ENCODE measurements around the gene CAPN5.

The CAPN5 gene

DNA sequence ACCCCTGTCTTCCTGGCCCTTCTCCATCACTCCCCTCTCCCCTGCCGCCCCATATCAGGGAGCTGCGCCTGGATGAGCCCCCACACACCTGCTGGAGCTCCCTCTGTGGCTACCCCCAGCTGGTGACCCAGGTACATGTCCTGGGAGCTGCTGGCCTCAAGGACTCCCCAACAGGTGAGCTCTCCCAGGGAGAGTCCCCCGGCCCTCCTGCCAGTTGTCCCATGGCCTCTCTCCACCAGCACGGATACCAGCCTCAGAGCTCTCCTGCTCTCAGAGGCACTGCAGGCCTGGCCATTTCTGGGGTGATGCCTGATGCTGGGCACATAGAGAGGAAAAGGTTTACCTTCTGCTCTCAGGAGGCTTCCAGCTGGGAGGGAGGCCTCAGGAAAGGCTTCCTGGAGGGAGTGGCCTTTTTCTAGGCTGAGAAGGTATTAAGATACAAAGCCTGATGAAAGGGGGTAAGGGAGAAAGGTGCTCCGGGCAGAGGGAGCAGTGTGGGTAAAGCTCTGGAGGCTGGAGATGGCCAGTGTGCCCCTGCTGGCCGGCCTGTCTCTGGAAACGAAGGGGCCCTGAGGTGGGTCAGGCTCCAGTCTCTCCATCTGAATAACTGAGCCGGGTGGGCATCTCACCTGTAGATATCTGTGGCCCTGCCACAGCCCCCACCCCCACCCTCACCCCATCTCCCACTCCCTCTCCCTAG lies 55.3 kb downstream of the CAPN5 start:
- DNase-seq: no peak

DNA sequence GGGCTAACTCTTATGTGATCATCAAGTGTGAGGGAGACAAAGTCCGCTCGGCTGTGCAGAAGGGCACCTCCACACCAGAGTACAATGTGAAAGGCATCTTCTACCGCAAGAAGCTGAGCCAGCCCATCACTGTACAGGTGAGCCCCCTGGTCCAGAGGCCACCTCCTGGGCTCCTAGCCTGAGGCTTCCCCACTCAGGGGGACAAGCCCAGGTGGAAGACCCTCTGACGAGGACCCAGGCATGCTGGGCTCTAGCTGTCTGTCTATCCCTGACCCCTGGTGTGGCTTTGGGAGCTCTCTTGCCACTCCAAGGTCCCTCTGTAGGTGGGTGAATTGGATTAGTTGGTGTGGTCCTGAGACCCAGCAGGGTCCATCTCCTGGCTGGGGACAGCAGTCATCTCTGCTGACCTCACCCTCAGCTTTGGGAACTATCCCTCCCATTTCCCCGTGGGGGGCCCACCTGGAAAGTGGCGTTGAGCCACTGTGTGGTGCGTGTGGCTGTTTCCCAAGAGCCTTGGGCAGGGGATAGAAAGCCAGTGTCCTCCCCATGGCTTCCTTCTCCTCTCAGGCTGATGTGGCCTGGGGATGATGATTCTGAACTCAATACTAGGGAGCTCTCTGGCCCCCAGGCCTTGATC lies 55.9 kb downstream of the CAPN5 start:
- DNase-seq: no peak

DNA sequence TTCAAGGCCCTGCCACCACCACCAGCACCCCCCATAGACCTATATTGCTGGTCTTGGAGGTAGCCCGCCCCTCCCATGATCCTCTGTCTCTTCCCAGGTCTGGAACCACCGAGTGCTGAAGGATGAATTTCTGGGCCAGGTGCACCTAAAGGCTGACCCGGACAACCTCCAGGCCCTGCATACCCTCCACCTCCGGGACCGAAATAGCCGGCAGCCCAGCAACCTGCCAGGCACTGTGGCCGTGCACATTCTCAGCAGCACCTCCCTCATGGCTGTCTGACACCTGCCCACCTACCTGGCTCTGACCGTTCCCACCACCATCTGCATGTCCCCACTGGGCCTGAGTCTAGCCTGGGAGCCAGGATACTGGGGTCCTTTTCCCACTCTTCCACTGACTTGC lies 56.8 kb downstream of the CAPN5 start:
- no peak for DNase-seq

DNA sequence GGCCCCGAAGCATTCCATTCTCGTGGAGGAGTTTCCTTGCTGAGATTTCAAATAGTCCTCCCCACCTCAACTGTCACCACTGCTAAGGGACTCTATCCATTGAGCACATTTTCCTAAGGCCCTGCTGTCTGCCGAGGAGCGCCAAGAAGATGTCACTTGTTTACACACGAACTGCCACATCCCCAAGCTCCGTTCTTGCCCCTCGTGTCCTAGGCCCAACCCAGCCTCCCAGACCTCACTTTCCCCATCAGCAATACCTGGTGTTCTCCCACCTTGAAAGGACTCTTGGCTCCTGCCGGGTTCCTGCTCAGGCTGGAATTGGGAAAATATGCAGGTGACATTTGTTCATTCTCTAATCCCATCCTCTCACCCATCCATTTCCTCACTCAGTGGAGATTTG lies 57.3 kb downstream of the CAPN5 start:
- DNase-seq: no peak

DNA sequence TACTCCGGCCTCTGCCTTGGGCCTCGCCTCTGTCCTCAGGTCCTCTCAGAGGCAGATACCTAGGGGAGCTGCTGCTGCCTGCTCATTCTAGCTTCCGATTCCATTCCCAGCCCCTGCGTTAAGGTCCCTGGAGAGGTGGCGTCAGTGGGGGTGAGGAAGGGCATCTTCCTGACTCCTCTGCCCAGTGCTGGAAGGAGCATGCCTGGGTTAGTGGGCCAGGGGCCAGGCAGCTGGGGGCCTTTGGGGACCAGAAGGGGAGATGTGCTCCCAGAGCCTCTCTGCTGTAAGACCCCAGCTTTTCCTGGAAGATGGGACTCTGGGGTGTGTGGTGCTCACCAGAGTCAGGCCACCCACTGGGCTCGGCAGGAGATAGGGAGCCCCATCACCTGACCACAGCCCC lies 57.7 kb downstream of the CAPN5 start:
- DNase-seq: no peak

GRCh38 chr11:77125191-77125590 lies 58.4 kb downstream of the CAPN5 start:
- no peak for DNase-seq

GRCh38 chr11:77125695-77126094 lies 58.9 kb downstream of the CAPN5 start:
- no peak for DNase-seq

GRCh38 chr11:77126156-77126775 lies 59.5 kb downstream of the CAPN5 start:
- no peak for DNase-seq

DNA sequence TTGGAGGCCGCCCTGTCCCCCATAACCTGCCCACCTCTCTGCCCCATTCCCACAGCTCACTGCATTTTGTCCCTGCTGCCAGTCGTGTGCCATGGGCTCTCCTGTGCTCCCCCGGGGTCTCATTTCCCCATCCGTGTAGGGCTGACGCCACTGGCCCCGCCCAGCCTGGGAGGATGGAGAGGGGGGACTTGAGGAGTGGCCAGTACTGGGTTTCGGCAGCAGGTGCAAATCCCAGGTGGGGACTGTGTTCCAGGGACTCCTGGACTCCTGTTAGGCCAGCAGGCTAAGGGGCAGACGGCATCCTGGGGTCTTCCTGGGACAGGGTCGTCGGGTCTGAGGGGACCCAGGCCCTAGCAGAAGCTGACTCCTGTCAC lies 60.1 kb downstream of the CAPN5 start:
- DNase-seq: no peak

- DNase-seq: peak in 1 of 2 experiments; percentile 43
Observed at GRCh38 chr11:77127235-77127911, 60.6 kb downstream of the CAPN5 start.

- no peak for DNase-seq
Observed at GRCh38 chr11:77127920-77128691, 61.3 kb downstream of the CAPN5 start, which contains the start of gene MYO7A. Gene MYO7A (plus strand): TSS chr11:77128246. CDS start chr11:77130635, 2,389 bp downstream.

GRCh38 chr11:77129069-77129841 lies 62.5 kb downstream of the CAPN5 start:
- no peak for DNase-seq

- no peak for DNase-seq
Observed at GRCh38 chr11:77129842-77130756, 63.3 kb downstream of the CAPN5 start.

DNA sequence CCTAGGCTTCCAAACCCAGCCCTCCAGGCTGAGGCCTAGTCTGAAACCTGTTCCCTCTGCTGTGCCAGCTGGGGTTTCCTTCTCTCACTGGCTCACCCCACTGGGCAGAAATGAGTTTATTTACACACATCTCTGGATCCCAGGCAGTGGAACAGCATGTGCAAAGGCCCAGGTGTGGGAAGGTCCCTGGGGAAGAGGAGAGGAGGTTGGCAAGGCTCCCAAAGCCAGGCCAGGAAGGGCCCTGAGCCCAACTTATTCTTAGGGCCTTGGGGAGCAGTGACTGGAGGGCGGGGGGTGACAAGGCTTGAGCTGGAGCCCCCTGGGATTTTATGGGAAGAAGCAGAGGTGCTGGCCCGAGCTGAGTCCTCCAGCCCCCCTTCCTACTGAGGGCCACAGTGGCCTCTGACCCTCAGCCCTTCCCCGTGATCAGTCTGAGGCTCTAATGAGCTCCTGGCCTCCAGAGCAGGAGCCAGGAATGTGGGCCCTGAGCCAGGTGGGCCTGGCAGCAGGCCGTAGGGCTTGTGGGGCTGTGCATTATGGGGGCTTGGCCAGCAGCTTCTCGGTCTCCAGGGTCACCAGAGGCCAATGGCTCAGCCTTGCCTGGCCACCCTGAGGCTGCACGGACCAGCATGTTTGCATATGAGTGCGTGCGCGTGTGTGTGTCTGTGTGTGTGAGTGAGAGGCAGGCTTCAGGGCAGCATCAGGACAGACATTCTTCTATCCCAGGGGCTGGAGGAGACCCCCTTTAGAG lies 64.2 kb downstream of the CAPN5 start:
- no peak for DNase-seq

DNA sequence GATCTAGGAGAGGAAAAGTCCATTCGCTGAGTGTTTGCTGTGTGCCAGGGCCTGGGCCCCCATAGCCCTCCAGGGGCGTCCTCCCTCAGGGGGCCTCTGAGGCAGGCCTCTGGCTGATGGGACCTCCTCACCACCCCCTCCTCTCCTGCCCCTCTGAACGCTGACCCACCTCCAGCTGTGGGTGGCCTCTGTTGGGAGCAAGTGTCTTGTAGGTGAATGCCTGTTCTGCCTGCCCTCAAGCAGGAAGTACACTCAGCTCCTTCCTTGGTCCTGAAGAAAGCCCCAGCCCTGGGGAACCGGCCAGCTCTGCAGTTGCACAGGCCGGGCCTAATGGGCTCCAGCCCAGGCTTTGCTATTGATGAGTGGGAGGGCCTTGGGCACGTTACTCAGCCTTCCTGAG lies 64.8 kb downstream of the CAPN5 start:
- DNase-seq: no peak

- no peak for DNase-seq
Observed at GRCh38 chr11:77135069-77135468, 68.3 kb downstream of the CAPN5 start.

DNA sequence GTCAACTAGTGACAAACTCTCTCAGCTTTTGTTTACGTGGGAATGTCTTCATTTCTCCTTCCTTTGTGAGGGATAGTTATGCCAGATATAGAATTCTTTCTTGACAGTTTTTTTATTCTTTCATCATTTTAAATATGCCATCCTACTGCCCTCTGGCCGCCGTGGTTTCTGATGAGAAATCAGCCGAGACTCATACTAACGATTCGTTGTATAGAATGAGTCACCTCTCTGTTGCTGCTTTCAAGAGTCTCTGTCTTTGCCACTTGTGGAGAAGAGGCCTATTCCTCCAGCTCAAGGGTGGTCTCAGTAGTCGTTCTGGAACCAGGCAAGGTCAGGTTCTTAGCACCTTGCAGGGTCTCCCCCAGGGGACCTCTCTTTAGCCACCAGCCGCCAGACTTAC lies 69.3 kb downstream of the CAPN5 start:
- no peak for DNase-seq

- no peak for DNase-seq
Observed at GRCh38 chr11:77136784-77137420, 70.1 kb downstream of the CAPN5 start.

DNA sequence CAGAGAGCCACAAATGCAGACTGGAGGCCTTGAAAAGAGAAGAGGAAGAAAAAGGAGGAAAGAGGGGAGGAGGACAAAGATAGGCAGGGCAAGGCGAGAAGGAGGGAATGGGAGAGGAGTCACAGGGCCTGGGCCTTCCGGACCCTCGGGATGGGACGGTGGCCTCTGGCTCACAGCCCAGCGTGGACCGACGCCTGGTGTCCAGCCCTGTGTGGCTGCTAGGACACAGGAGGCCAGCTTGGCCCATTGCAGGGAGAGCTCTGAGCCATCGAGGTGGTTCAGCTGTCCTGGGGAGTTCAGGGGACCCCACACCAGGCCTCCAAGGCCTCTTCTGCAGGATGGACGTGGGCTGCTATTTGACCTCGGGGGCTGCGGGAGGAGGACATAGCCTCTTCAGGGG lies 70.7 kb downstream of the CAPN5 start:
- no peak for DNase-seq
